NOMO-1 treated with dmso at 0.1 percent for 144 hours (cell line): ENCODE results near the gene CRIM1.
"Not testable (repeated sequence)": the region's sequence is repeated elsewhere in the genome, so short reads cannot be mapped to it uniquely, and the experiment has no call there.

Experiments used
- DNase-seq: peaks from one replicate; lab custom pipeline; 2025; ENCODE audit not compliant: unreplicated experiment; lab: John Stamatoyannopoulos, UW

Gene CRIM1, protein sequence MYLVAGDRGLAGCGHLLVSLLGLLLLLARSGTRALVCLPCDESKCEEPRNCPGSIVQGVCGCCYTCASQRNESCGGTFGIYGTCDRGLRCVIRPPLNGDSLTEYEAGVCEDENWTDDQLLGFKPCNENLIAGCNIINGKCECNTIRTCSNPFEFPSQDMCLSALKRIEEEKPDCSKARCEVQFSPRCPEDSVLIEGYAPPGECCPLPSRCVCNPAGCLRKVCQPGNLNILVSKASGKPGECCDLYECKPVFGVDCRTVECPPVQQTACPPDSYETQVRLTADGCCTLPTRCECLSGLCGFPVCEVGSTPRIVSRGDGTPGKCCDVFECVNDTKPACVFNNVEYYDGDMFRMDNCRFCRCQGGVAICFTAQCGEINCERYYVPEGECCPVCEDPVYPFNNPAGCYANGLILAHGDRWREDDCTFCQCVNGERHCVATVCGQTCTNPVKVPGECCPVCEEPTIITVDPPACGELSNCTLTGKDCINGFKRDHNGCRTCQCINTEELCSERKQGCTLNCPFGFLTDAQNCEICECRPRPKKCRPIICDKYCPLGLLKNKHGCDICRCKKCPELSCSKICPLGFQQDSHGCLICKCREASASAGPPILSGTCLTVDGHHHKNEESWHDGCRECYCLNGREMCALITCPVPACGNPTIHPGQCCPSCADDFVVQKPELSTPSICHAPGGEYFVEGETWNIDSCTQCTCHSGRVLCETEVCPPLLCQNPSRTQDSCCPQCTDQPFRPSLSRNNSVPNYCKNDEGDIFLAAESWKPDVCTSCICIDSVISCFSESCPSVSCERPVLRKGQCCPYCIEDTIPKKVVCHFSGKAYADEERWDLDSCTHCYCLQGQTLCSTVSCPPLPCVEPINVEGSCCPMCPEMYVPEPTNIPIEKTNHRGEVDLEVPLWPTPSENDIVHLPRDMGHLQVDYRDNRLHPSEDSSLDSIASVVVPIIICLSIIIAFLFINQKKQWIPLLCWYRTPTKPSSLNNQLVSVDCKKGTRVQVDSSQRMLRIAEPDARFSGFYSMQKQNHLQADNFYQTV

GRCh38 chr2:36355151-36355889 is at the start of gene CRIM1:
Gene CRIM1, plus strand, starts transcription at chr2:36355778. Its CDS starts 515 bp downstream, at chr2:36356293.
- peak; percentile 8 for DNase-seq

- DNase-seq, result no peak
These were observed 48.1 kb upstream of the CRIM1 start for GRCh38 chr2:36307441-36307840.

GRCh38 chr2:36310444-36310843 is 45.1 kb upstream of the CRIM1 start:
- not testable (repeated sequence) for DNase-seq

DNA sequence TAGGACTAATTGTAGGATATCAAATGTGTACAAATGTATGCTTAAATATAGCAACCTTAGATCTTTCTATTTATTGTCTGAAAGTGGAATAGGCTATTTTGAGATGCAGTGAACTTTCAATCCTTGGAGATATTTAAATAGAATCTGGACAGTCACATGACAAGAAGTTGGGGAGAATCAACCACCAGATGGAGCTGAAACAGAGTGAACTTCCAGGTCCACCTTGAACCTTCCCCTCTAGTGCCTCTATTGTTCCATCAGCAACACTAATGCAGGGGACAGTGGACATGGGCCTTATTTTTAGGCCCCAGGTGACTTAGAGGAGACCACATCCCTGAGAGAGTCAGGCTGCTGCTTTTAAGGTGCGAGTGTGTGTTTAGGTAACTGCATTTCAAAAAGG is 37.0 kb upstream of the CRIM1 start:
- no peak for DNase-seq

GRCh38 chr2:36322108-36322507 is 33.5 kb upstream of the CRIM1 start:
- no peak for DNase-seq

GRCh38 chr2:36326286-36326685 is 29.3 kb upstream of the CRIM1 start:
- DNase-seq, result no peak

- DNase-seq, result no peak
These were observed 26.3 kb upstream of the CRIM1 start for GRCh38 chr2:36329251-36329650.

DNA sequence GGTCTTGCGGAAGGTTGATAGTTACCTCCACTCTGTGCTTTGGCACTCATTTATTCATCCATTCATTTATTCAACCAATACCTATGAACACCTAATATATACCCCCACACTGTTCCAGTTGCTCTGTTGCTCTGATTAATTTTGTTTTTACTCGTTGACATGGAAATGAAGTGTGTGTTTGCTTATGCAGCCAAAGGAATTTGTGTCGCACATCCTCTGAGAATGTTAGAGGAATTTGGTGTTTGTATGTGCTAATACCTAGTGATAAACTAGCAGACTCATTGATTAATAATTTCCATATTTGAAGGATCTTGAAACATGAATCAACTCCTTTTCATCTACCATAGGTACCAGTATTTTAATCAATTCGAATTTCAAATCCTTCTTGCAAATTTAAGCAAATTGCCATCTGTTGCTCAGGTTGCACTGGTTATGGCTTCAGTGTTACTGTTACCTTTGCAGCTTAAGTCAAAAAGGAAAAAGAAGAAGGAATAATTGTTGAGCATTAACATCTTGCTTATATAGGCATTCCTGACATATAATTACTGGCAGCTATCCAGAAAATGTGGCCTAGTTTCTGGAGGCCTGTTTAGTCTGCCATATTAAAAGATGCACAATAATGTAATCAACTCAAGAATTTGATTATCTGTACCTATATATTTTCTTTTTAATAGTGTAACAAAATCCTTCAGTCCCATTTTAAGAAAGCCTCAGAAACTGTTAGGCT is 25.7 kb upstream of the CRIM1 start:
- no peak for DNase-seq

GRCh38 chr2:36330473-36331395 is 24.8 kb upstream of the CRIM1 start:
- DNase-seq, result no peak

- DNase-seq, result no peak
These were observed 22.1 kb upstream of the CRIM1 start for GRCh38 chr2:36333350-36334012.

DNA sequence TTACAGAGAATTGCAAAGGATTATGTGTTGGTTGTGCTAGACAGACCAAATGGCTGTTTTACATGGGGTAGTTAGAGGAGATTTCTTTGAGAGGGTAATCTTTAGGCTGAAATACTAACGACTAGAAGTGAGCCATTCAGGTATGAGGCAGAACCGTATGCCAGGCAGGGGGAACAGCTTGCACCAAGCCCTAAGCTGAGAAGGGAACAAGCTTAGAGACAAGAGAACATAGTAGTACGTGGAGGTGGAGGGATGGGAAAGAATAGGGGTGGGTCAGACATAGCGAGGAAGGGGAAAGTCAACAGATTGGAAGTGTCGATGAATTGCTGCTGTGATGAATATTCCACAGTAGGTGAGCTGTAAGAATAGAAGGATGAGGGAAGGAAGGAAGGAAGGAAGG is 20.0 kb upstream of the CRIM1 start:
- DNase-seq, result no peak

- DNase-seq, result no peak
These were observed 19.3 kb upstream of the CRIM1 start for GRCh38 chr2:36336321-36336720.

GRCh38 chr2:36337354-36337753 is 18.2 kb upstream of the CRIM1 start:
- no peak for DNase-seq

DNA sequence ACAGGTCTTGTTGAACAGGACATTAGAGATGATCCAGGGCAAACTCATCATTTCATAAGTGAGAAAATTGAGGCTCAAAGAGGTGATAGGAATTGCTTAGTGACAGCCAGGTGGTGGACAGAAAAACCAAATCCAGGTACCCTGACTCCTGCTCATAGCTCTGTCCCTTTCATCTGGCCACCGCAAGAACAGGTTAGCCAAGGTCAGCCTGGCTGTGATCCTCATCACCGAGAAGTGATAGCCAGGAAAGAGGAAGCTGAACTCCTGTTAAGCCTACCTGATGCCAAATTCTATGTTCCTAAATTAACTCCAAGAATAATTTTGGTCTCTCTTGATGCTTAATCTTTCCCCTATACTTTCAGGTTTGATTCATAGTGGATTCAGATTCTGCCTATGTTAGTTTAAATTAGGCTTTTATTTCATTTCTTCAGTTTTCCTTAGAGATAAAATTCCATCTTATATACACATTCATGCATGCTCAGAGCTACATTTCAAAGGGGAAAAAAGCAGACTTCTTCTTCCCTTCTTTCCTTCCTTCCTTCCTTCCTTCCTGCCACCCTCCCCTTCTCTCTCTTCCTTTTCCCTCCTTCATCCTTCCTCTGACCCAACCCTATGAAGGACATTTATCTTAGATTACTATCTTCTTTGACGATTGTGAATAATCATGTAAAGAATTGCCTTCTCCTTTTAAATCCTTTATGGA is 17.3 kb upstream of the CRIM1 start:
- DNase-seq, result no peak

- no peak for DNase-seq
These were observed 16.8 kb upstream of the CRIM1 start for GRCh38 chr2:36338827-36339145.

DNA sequence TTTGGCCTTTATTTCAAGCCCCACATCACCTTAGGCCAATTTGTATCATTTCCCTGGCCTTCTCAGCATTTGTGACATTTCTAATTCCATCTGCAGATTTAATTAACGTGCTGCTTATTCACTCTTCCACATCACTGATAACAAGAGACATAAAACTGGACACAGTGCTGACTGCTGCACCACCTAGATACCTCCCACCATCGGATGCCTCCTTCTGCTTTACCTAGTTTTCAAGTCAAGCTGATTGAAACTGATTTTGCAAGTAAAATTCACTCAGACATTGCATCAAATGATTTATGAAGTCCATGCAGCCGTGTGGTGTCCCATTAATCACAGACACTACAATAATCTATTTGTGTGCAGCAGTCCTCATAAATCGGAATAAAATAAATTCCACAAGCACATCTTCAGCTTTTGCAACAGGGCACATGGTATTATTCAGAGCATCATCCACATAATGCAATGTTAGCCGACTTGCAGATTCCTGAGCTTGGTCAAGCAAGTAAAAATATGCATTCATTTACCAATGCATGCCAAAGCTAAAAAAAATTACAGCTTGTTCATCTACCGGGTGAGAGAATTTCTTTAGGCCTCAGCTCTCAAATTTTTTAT is 15.9 kb upstream of the CRIM1 start:
- no peak for DNase-seq

DNA sequence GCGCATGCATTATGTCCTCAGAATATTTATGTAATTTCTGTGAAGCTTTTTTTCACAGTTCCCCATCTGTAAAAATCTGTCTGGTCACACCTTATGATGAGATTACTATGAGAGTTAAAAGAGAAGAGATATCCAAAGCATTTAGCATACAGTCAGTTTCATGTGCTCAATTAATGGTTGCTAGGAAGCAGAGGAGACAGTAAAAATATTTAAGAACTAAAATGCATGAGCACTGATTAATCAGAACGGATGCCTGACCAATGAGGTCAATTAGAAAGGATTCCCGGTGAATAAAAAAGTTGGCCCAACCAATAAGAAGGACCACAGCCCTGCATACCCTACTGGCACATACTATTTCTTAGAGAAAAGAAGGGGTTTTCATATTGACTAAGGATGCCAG is 12.0 kb upstream of the CRIM1 start:
- DNase-seq, result no peak

DNA sequence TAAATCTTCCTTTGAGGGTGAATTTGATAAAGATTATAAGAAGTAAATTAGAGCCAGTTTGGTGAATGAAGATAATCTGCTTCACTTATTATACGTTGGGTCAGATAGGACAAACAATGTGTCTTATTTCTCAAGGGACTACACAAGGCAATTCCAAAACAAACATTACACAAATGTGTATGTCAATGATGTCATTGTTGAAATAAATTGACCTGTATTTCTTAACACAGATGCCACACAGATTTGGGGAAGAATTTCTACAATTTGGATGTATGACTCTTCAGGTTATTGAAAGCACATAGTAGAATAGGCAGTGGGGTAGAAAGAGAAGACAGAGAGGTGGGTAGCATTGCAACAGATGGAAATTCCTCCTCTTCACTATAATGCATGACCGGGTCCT is 6.9 kb upstream of the CRIM1 start:
- no peak for DNase-seq
